PC-3 (cell line): Measurements from ENCODE around the gene IQCC. TPM values are rescaled to one million over a fixed set of nuclear protein-coding genes. Genes with fewer than 3 reads are reported as not detected.

ENCODE experiments used
- total RNA-seq: library from RNA; depleted of rRNA; stranded (reverse); fragments of >200 nt; gene quantifications from 2 replicates; pipeline ENCODE4 v1.2.3, GENCODE V29; 2014; rRNA removed

The IQCC gene
- total RNA-seq, 1 experiment from 2014 or later: 8.5 TPM

Other genes starting within 250 kb of the IQCC start
- gene KHDRBS1, start 191.8 kb upstream of the IQCC start, total RNA-seq: 86.7 and 114 TPM in 2 replicates
- gene TMEM39B, start 132.7 kb upstream of the IQCC start, total RNA-seq: 7.7 and 9.4 TPM in 2 replicates
- gene KPNA6, start 97.6 kb upstream of the IQCC start, total RNA-seq: 45.7 and 45.8 TPM in 2 replicates
- gene TXLNA, start 26.0 kb upstream of the IQCC start, total RNA-seq: 64.2 and 79.0 TPM in 2 replicates
- gene CCDC28B, start 5.1 kb upstream of the IQCC start, total RNA-seq: 4.7 and 5.5 TPM in 2 replicates
- not detected in 2 replicates for gene DCDC2B, start 3.4 kb downstream of the IQCC start, total RNA-seq
- gene TMEM234, start 16.7 kb downstream of the IQCC start, total RNA-seq: 4.2 and 7.7 TPM in 2 replicates
- gene EIF3I, start 16.7 kb downstream of the IQCC start, total RNA-seq: 413 and 442 TPM in 2 replicates
- gene FAM167B, start 41.6 kb downstream of the IQCC start, total RNA-seq: 1.3 and 1.6 TPM in 2 replicates
- gene LCK, start 45.6 kb downstream of the IQCC start, total RNA-seq: 3.6 and 4.3 TPM in 2 replicates
- gene HDAC1, start 86.4 kb downstream of the IQCC start, total RNA-seq: 182 and 184 TPM in 2 replicates
- 159 and 176 TPM in 2 replicates for gene MARCKSL1, start 130.6 kb downstream of the IQCC start, total RNA-seq
- 3.0 and 3.7 TPM in 2 replicates for gene FAM229A, start 156.8 kb downstream of the IQCC start, total RNA-seq
- not detected in 2 replicates for gene TSSK3, start 156.9 kb downstream of the IQCC start, total RNA-seq
- gene BSDC1, start 188.8 kb downstream of the IQCC start, total RNA-seq: 59.8 and 68.5 TPM in 2 replicates